Mucosa of gallbladder (tissue), 1 donor: ENCODE data around the gene IGFL3. TPM values are rescaled to one million over a fixed set of nuclear protein-coding genes. Genes with fewer than 3 reads are reported as not detected.
"Not testable (repeated sequence)": the region's sequence is repeated elsewhere in the genome, so short reads cannot be mapped to it uniquely, and the experiment has no call there.

Source experiments
- DNase-seq: peaks from one replicate; pipeline ENCODE4 v3.0.0-alpha.2; 2020; ENCODE audit warnings: low spot score
- total RNA-seq: library from RNA; stranded (reverse); gene quantifications from one replicate; pipeline ENCODE4 v1.2.1, GENCODE V29; 2021
- donor health status: DM: no; HTN: no; CAD: no.

IGFL3 gene
- total RNA-seq, 1 donor from 2014 or later: not detected

GRCh38 chr19:46125447-46125846, 959 bp upstream of the IGFL3 start:
- DNase-seq: no peak

DNA sequence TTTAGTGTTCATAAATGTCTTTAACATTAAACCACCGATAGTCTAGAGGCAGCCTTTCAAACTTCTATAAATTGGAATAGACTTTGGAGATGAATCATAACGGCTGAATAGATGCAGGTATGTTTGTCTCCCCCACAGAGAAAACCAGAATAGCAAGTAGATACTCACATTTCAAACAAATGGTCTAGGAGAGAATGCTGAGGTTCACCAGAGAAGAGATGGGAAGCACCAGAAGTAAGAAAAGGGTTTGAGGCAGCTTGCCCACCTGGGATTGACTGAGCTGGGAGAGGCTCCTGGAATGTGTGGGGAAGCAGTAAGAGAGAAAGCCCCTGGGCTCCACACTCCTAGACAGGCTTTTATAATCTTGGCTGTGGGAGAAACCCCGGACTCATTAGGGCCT, 6.4 kb downstream of the IGFL3 start:
- no peak for DNase-seq

DNA sequence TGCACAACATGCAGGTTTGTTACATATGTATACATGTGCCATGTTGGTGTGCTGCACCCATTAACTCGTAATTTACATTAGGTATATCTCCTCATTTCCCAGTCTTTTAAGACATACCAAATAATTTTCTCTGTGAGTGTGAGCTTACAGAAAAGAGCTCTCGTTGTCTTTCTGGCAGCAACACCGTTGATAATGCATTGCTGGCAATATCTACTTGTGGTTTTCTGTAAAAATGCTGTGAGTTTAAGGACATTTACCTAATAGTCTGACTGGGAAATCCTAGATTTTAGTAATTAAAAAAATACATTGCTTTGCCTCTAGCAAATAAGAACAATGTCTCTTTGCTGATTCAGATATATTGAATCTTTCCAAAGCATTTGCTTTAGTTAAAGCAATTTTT, 8.4 kb downstream of the IGFL3 start:
- no peak for DNase-seq

DNA sequence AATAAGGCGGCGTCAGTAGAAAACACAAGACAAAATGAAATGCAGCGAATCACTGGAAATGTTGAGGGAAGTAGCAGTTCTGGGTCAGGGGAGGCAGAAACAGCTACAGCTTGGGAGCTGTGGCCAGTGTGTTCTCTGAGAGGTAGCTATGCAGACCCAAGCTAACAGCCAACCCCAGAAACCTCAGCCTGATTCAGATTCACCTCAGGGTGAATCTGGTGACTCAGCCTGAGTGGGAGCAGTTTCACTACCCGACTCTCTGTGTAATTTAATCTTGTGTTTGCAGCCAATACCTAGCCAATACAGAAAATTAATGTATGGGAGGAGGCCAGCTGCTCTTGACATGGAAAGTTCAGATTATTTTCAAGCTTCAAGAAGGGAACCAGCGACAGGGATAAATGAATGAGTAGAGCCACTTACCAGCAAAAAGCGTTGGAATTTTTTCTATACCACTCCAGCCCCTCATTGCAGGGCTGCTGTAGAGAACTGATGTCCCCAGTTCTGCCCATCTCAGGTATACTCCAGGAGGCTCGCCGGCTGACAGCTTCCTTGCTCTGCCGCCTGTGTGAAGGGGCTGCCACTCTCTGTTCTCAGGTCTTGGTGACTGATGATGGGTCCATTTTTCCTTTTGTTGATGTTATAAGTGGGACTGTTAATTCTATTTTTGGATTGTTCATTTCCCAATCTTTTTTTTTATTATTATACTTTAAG, 8.9 kb downstream of the IGFL3 start:
- DNase-seq: no peak

DNA sequence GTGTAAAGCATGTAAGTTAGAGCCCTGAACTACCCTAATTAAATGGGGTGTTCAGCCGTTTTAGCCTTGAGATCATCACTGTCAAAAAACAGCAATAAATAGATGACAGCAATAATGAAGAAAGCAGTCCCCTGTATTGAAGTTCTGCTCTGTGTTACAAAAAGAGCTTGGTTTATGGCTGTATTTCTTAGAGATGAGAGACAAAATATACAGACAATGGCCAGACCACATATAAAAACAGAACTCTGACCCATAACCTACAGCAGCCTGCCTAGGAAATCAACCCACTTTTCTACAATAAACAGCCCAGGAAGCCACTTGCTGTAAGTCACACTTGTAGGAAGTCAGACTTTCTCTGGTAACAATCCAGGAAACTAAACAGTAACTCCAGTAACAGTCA, 10.8 kb downstream of the IGFL3 start:
- DNase-seq: no peak

DNA sequence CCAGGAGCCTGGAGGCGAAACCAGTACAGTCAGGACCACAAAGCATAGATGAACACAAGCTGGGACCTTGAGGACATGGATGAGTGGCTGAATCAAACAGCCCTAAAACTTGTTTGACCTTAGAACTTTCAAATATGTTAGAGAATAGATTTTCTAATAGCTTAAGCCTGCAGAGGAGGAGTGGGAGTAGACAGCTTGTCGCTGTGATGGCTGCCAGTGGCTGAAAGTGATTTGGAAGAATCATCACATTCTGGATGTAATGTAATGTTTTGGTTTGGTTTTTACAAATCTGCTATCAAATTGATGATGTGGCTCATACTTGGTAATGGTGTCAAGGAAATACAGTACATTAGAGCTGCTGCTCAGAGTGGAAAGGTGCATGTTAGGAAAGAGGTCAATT, 12.0 kb downstream of the IGFL3 start:
- no peak for DNase-seq

DNA sequence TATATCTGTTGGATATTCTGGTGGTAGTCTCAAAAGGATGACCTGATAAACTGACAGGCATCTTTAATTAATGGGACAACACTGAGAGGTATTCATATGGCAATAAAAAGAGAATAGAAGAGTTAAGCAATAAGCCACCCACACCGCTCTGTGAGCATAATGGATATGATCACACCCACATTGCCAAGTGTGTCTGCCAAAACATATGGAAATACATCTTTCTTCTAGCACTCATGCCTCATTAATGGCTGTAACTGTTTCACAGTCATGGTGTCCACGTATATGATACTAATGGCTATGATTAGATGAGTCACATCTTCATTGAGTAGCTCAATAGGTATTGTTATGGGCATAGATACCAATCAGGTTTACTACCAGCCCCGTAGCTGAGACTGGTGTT, 13.1 kb downstream of the IGFL3 start:
- no peak for DNase-seq

GRCh38 chr19:46109876-46110275, 14.6 kb downstream of the IGFL3 start:
- no peak for DNase-seq

- DNase-seq: no peak
Observed at GRCh38 chr19:46107371-46107770, 17.1 kb downstream of the IGFL3 start.

DNA sequence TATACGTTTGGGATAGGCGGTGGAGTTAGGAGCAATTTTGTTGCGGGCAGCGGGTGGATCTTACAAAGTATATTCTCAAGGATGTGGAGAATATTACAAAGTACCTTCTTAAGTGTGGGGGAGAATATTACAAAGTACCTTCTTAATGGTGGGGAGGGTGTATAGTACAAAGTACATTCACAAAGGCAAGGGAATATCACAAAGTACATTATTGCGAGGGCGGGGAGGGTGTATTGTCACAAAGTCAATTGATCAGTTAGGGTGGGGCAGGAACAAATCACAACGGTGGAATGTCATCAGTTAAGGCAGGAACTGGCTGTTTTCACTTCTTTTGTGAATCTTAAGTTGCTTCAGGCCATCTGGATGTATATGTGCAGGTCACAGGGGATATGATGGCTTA, 22.2 kb downstream of the IGFL3 start:
- not testable (repeated sequence) for DNase-seq

GRCh38 chr19:46101293-46101692, 23.2 kb downstream of the IGFL3 start:
- DNase-seq: no peak

GRCh38 chr19:46100344-46100743, 24.1 kb downstream of the IGFL3 start:
- DNase-seq: no peak

- no peak for DNase-seq
Observed at GRCh38 chr19:46090444-46090843, 34.0 kb downstream of the IGFL3 start.

- no peak for DNase-seq
Observed at GRCh38 chr19:46089432-46089831, 35.1 kb downstream of the IGFL3 start.

DNA sequence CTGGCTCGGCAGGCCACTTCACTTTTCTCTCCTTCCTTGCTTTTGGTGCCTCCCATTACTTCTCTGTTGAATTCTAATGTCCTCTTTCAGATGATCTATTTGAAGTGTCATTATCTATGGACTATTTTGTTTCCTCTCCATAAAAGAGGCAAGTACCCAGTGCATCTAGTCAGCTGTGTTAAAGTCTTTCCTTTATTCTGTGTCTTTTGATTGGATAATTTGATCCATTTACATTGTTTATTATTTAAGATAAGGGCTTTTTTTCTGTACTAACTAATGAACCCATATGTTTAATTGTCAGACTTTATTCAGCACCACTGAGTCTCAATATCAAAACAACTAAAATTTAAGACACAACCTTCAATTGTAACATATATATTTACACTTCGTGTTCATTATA, 36.4 kb downstream of the IGFL3 start:
- no peak for DNase-seq

- no peak for DNase-seq
Observed at GRCh38 chr19:46085888-46086287, 38.6 kb downstream of the IGFL3 start.

DNA sequence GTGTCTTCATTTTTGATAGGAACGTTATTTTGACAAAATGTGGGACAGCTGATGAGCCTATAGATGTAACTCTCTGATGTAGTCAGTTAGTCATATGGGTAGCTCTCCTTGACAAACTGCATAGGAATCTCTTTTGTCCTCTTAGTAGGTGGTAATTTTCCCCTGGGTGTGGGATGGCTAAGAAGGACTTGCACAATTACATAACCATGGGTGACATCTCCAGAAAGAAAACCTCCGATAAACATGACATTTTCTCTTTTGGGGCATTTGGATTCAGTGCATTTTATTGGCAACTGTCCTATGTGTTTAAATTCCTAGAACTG, 41.8 kb downstream of the IGFL3 start:
- DNase-seq: no peak

- DNase-seq: peak; percentile 20
Observed at GRCh38 chr19:46081928-46082727, 42.4 kb downstream of the IGFL3 start.

GRCh38 chr19:46080561-46080960, 43.9 kb downstream of the IGFL3 start:
- no peak for DNase-seq

DNA sequence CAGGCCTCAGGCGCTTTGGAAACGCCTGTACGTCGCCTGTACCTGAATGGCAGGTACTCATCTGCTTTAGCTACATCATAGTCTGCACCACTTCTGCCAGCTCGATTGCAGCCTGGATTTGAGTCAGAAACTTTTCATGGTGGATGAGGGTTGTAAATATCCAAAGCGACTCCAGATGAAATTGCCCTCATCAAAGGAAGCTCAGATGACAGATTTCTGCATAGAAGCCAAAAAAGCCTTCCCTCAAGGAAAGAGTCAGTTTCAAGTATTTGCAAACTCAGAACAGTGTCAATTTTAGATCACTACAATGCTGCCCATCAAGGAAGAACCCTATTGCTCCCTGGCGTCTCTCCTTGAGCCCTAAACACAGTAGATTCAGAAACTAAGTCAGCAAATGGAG, 44.9 kb downstream of the IGFL3 start:
- no peak for DNase-seq

DNA sequence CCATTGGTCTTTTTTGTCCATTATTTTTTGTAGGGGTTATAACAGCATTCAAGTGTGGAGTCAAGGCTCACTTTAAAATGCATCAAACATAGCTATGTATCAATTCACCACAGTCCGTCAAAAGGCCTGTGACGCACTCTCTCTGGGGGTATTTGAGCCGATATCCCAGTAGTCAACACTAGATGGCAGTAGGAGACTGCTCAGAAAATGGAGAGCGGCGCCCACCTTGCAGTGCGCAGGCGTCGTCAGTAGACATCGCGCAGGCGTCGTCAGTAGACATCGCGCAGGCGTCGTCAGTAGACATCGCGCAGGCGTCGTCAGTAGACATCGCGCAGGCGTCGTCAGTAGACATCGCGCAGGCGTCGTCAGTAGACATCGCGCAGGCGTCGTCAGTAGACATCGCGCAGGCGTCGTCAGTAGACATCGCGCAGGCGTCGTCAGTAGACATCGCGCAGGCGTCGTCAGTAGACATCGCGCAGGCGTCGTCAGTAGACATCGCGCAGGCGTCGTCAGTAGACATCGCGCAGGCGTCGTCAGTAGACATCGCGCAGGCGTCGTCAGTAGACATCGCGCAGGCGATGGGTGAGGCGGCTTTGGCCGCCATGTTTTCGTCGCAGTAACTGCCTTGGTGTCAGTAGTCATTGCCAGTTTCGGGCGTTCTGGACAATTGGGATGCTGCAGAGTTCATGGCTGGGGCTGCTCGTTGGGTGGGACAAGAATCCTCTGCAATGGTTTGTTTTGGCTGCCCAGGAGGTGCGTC, 45.7 kb downstream of the IGFL3 start:
- DNase-seq: not testable (repeated sequence)

GRCh38 chr19:46077815-46078167, 46.7 kb downstream of the IGFL3 start:
- DNase-seq: no peak
